Measurements from ENCODE around the gene IL5. TPM values are rescaled to one million over a fixed set of nuclear protein-coding genes. Genes with fewer than 3 reads are reported as not detected.
"Not testable (repeated sequence)": the region's sequence is repeated elsewhere in the genome, so short reads cannot be mapped to it uniquely, and the experiment has no call there.

Gene IL5
- total RNA-seq, 1 donor from 2014 or later, result not detected

GRCh38 chr5:132528021-132528420 is 15.3 kb downstream of the IL5 start:
- TF ChIP-seq, protein P1, sequence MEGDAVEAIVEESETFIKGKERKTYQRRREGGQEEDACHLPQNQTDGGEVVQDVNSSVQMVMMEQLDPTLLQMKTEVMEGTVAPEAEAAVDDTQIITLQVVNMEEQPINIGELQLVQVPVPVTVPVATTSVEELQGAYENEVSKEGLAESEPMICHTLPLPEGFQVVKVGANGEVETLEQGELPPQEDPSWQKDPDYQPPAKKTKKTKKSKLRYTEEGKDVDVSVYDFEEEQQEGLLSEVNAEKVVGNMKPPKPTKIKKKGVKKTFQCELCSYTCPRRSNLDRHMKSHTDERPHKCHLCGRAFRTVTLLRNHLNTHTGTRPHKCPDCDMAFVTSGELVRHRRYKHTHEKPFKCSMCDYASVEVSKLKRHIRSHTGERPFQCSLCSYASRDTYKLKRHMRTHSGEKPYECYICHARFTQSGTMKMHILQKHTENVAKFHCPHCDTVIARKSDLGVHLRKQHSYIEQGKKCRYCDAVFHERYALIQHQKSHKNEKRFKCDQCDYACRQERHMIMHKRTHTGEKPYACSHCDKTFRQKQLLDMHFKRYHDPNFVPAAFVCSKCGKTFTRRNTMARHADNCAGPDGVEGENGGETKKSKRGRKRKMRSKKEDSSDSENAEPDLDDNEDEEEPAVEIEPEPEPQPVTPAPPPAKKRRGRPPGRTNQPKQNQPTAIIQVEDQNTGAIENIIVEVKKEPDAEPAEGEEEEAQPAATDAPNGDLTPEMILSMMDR (conservative IDR thresholded peaks at IDR 0.05), result no peak
- Mint-ChIP-seq H3K4me1 (no peaks in the 10 kb centered on the region), H3K36me3 (ENCODE audit: low read depth) (no peaks in the 10 kb centered on the region), H3K27ac (ENCODE audit: unreplicated experiment) (no peak overlapping the region), H3K27me3 (ENCODE audit: low read depth) (peaks cover 37% of the 10 kb centered on the region), H3K4me3 (no peak overlapping the region), H3K9me3 (no peaks in the 10 kb centered on the region)
- DNase-seq (ENCODE audit: low read depth, low spot score), result no peak

DNA sequence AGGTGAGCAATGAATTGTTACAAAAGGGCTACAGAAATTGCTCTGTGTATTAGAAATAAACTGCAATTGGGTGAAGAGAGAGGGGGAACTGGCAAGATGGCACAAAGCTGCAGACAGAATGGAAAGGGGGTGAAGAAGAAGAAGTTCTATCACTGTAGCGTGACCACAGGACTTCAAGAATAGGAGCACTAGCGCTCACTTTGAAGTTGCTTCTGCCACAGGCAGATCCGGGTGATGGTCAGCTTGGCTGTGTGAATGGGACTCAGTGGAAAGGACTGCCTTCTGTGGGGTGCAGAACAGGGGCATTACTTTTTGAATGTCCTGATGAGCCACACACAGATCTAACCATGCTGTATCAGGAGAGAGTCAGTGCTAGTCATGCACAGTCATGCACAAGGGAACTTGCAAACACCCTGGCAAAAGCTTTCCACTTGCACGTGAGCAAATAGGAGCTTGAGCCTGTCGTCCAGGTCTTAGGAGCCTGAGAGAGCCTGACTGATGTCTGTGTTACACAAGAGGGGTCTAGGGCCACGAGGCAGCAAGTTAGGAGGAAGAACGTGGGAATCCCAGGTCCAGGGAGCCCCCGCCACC is 16.3 kb downstream of the IL5 start:
- DNase-seq (ENCODE audit: low read depth, low spot score), result no peak
- peaks cover 31% of the 10 kb centered on the region for H3K27me3 Mint-ChIP-seq (ENCODE audit: low read depth)
- TF ChIP-seq, protein P1 (conservative IDR thresholded peaks at IDR 0.05), result no peak
- no peaks in the 10 kb centered on the region for H3K9me3 Mint-ChIP-seq
- H3K27ac Mint-ChIP-seq (ENCODE audit: unreplicated experiment), result no peak overlapping the region
- H3K4me3 Mint-ChIP-seq, result no peak overlapping the region
- H3K36me3 Mint-ChIP-seq (ENCODE audit: low read depth), result no peaks in the 10 kb centered on the region
- H3K4me1 Mint-ChIP-seq, result no peaks in the 10 kb centered on the region

DNA sequence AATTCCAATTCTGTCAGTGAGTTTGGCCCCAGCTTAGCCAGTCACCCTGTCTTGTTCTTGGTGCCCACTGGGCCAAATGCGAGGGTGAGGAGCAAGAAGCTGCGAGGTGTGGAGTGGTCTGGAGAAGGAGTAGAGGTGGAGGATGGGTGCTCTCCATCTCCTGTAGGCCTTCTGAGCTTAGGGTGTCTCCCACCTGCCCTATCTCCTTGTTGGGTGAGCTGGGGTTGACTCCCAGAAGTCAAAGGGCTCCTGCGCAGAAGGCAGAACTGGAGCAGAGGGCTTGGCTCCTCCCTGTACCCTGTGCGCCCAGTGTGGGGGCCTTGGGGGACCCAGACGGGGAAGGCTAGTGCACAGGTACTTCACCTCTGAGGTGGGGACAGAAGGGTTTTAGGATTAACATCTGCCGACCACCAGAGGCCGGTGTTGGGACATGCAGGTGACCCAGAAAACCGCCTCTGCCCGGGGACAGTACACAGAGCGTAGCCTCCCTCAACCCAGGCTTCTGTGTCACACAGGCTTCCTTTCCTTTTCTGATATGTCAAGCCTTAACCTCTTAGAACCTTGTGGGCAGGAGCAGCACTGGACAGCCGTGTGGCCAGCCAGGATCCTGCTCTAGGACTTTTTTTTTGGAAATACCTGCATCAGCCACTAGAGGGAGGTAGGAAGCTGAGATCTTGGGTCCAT is 16.9 kb downstream of the IL5 start:
- peak; percentile 64 for DNase-seq (ENCODE audit: low read depth, low spot score)
- H3K27ac Mint-ChIP-seq (ENCODE audit: unreplicated experiment), result no peak overlapping the region
- no peaks in the 10 kb centered on the region for H3K4me1 Mint-ChIP-seq
- H3K4me3 Mint-ChIP-seq, result no peak overlapping the region
- H3K9me3 Mint-ChIP-seq, result no peaks in the 10 kb centered on the region
- no peaks in the 10 kb centered on the region for H3K36me3 Mint-ChIP-seq (ENCODE audit: low read depth)
- H3K27me3 Mint-ChIP-seq (ENCODE audit: low read depth), result peaks cover 25% of the 10 kb centered on the region
- TF ChIP-seq, protein P1 (conservative IDR thresholded peaks at IDR 0.05), result peak; percentile 87

GRCh38 chr5:132525299-132525724 is 18.0 kb downstream of the IL5 start:
- Mint-ChIP-seq H3K27me3 (ENCODE audit: low read depth) (peaks cover 19% of the 10 kb centered on the region), H3K27ac (ENCODE audit: unreplicated experiment) (no peak overlapping the region), H3K4me1 (no peaks in the 10 kb centered on the region), H3K4me3 (no peak overlapping the region), H3K9me3 (peaks cover 3% of the 10 kb centered on the region), H3K36me3 (ENCODE audit: low read depth) (no peaks in the 10 kb centered on the region)
- TF ChIP-seq, protein P1 (conservative IDR thresholded peaks at IDR 0.05), result no peak
- DNase-seq (ENCODE audit: low read depth, low spot score), result no peak

GRCh38 chr5:132524877-132525276 is 18.4 kb downstream of the IL5 start:
- H3K36me3 Mint-ChIP-seq (ENCODE audit: low read depth); DNase-seq (ENCODE audit: low read depth, low spot score); H3K4me1 Mint-ChIP-seq; H3K4me3 Mint-ChIP-seq; H3K27ac Mint-ChIP-seq (ENCODE audit: unreplicated experiment); H3K9me3 Mint-ChIP-seq: not testable (repeated sequence)
- H3K27me3 Mint-ChIP-seq (ENCODE audit: low read depth), result peaks cover 19% of the 10 kb centered on the region

- peaks cover 12% of the 10 kb centered on the region for H3K27me3 Mint-ChIP-seq (ENCODE audit: low read depth)
- not testable (repeated sequence) for H3K9me3 Mint-ChIP-seq; H3K36me3 Mint-ChIP-seq (ENCODE audit: low read depth); H3K4me3 Mint-ChIP-seq; DNase-seq (ENCODE audit: low read depth, low spot score); H3K4me1 Mint-ChIP-seq; H3K27ac Mint-ChIP-seq (ENCODE audit: unreplicated experiment)
These were observed 21.3 kb downstream of the IL5 start for GRCh38 chr5:132522067-132522466.

- not testable (repeated sequence) for H3K27ac Mint-ChIP-seq (ENCODE audit: unreplicated experiment); H3K4me1 Mint-ChIP-seq; DNase-seq (ENCODE audit: low read depth, low spot score); H3K4me3 Mint-ChIP-seq; H3K27me3 Mint-ChIP-seq (ENCODE audit: low read depth)
- peaks cover 12% of the 10 kb centered on the region for H3K9me3 Mint-ChIP-seq
- H3K36me3 Mint-ChIP-seq (ENCODE audit: low read depth), result peaks cover 13% of the 10 kb centered on the region
These were observed 29.5 kb downstream of the IL5 start for GRCh38 chr5:132513618-132514336.
